ENCODE measurements around the gene PTPRG.

DNA sequence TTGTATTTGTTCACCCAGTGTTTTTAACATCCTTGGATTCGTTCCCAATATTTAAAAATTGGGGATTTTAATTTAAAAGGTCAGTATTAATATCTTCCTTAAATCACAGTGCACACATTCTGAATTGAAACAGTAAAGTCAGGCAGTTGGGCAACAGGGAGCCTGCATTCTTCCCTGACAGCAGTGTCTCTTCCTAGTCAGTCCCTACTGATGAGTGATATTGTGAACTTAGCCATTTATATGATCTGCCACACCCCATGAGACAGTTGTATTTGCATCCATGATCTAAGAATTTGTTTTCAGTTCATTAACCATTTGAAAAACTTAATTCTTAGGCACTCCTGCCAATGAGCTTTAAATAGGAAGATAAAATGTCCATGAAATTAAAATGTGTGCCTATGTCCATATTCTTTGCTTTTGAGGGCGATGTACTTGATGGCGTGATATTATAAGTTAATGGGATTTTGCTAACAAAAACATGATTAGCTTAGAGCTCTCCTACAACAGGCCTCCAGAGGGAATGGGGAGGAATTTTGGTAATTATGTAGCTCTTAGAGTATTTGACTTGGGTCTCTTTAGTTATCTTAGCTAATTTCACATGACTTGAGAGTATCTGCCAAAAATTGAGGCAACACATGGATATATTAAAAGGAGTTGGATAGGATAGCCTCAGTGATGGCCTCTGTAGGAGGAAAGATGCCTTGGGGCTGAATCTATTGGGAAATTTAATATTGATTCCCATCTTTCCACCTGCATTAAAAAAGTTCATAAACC is 219.3 kb downstream of the PTPRG start:
- TF ChIP-seq EZH2 (IDR thresholded peaks at IDR 0.05; ENCODE audit: low read length, missing control alignments) (no peak), CTCF (conservative IDR thresholded peaks at IDR 0.05 in 1 of 2, IDR thresholded peaks at IDR 0.05 in 1 of 2; ENCODE audit: low read depth in 1 of 2, low read length in 2 of 2) (no peak)
